ENCODE results near the gene DOCK8. TPM values are rescaled to one million over a fixed set of nuclear protein-coding genes. Genes with fewer than 3 reads are reported as not detected.

Gene DOCK8
- total RNA-seq, 1 donor from 2014 or later, result 219 TPM

DNA sequence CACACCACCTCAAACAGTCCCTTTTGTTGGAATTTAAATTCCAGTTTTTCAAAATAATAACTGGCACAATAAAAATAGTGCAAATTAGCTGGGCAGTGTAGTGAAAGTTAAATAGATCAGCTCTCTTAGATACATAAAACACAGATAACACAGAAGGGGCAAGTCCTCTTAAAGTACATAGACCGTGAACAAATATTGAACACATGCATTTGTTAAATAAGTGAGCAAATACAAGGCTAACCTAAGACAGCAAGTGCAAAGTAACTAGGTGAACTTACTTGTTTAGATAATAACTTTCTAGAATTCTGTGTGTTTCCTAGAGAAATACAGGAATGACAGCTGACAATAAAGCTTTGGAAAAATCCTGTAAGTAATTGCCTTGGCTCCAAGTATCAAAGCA lies 280.1 kb downstream of the DOCK8 start:
- no peak for DNase-seq
- intact Hi-C loops (cut with micrococcal nuclease), result no loop called here
- no peaks in the 10 kb centered on the region for H3K9me3 Mint-ChIP-seq
- H3K4me1 Mint-ChIP-seq, result no peaks in the 10 kb centered on the region
- no peak overlapping the region for H3K4me3 Mint-ChIP-seq
- H3K27ac Mint-ChIP-seq, result no peak overlapping the region
- CTCF ChIA-PET, result no interaction called here
- no peak for TF ChIP-seq CTCF (IDR thresholded peaks at IDR 0.05)
- no peaks in the 10 kb centered on the region for H3K36me3 Mint-ChIP-seq (ENCODE audit: low read depth)
- POLR2A ChIA-PET, result no interaction called here
- no peak for ATAC-seq (ENCODE audit: low read depth)
- no peaks in the 10 kb centered on the region for H3K27me3 Mint-ChIP-seq

DNA sequence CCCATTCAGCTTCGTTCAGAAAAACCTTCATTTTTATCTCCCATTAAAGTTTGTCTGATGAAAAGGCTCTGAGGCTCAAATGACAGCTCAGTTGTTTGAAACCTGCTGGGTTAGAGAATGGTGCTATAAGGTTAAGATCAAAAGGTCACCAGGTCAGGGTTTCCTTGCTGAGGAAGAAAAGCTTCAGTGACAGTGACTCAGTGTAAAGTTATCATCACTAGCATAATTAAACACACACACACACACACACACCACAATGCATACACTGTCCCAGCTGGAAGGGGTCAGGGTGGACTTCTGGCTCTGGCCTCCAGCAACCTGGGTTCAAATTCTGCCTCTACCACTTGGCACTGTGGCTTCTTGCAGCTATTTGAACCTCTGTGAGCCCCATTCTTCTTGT lies 281.1 kb downstream of the DOCK8 start:
- ATAC-seq (ENCODE audit: low read depth) (no peak), DNase-seq (no peak)
- POLR2A ChIA-PET, result no interaction called here
- intact Hi-C loops (cut with micrococcal nuclease), result no loop called here
- Mint-ChIP-seq H3K27ac (no peak overlapping the region), H3K4me3 (no peak overlapping the region), H3K36me3 (ENCODE audit: low read depth) (no peaks in the 10 kb centered on the region), H3K9me3 (no peaks in the 10 kb centered on the region), H3K4me1 (no peaks in the 10 kb centered on the region), H3K27me3 (no peaks in the 10 kb centered on the region)
- CTCF ChIA-PET, result no interaction called here
- no peak for TF ChIP-seq CTCF (IDR thresholded peaks at IDR 0.05)

GRCh38 chr9:503326-503725 lies 288.7 kb downstream of the DOCK8 start:
- CTCF ChIA-PET, result no interaction called here
- H3K9me3 Mint-ChIP-seq, result no peaks in the 10 kb centered on the region
- H3K4me1 Mint-ChIP-seq, result peaks cover 10% of the 10 kb centered on the region
- no peak for TF ChIP-seq CTCF (IDR thresholded peaks at IDR 0.05)
- POLR2A ChIA-PET, result interaction anchor here (2.3 kb wide), 1 partner anchor 33 kb away, joined by 11 read pairs; no protein-coding TSS in a partner anchor
- H3K27me3 Mint-ChIP-seq, result peaks cover 13% of the 10 kb centered on the region
- H3K27ac Mint-ChIP-seq, result no peak overlapping the region
- ATAC-seq (ENCODE audit: low read depth), result no peak
- no peaks in the 10 kb centered on the region for H3K36me3 Mint-ChIP-seq (ENCODE audit: low read depth)
- no peak for DNase-seq
- intact Hi-C loops (cut with micrococcal nuclease), result no loop called here
- H3K4me3 Mint-ChIP-seq, result peak overlapping the region; percentile 84

- no peaks in the 10 kb centered on the region for H3K9me3 Mint-ChIP-seq
- no peak within 1 kb of the TSS for H3K27ac Mint-ChIP-seq
- CTCF ChIA-PET, result interaction anchor here (1.0 kb wide), 1 partner anchor 33 kb away, joined by 7 read pairs; no protein-coding TSS in a partner anchor
- no peak for TF ChIP-seq CTCF (IDR thresholded peaks at IDR 0.05)
- H3K27me3 Mint-ChIP-seq, result peaks cover 13% of the 10 kb centered on the region
- intact Hi-C loops (cut with micrococcal nuclease), result loop anchor here (1.0 to 2.0 kb wide), 2 partner anchors 34 to 61 kb away; no protein-coding TSS in a partner anchor
- peak; percentile 83 for DNase-seq
- H3K36me3 Mint-ChIP-seq (ENCODE audit: low read depth), result no peaks in the 10 kb centered on the region
- H3K4me1 Mint-ChIP-seq, result peaks cover 10% of the 10 kb centered on the region
- H3K4me3 Mint-ChIP-seq, result peak within 1 kb of the TSS; percentile 84
- POLR2A ChIA-PET, result interaction anchor here (0.9 to 2.3 kb wide), 3 partner anchors 29 to 63 kb away, joined by 3 to 11 read pairs (median 3); no protein-coding TSS in a partner anchor
- ATAC-seq (ENCODE audit: low read depth), result peak; percentile 84
Observed at GRCh38 chr9:503881-504852, 289.5 kb downstream of the DOCK8 start, which contains the start of gene KANK1. Gene KANK1, plus strand, starts transcription at chr9:504695.

Measured in activated B cell treated with CpG ODN at 0.5 μM for 24 hours (primary cell).